GM12874 (cell line): ENCODE data around the gene F2RL3.

Source experiments
- CTCF ChIP-seq: IDR thresholded peaks from 2 replicates; pipeline ENCODE4 v1.5.1; 2011; ENCODE audit warnings: low read depth, mild to moderate bottlenecking, control low read depth, low read length, moderate library complexity; ENCODE audit not compliant: insufficient read depth

F2RL3 gene

GRCh38 chr19:16875584-16876555 lies 12.9 kb upstream of the F2RL3 start:
- TF ChIP-seq CTCF, result no peak

- no peak for TF ChIP-seq CTCF
These were observed 11.9 kb upstream of the F2RL3 start for GRCh38 chr19:16876904-16877361.

- TF ChIP-seq CTCF, result no peak
These were observed 11.2 kb upstream of the F2RL3 start for GRCh38 chr19:16877581-16877980.

GRCh38 chr19:16878181-16878965 lies 10.4 kb upstream of the F2RL3 start:
- no peak for TF ChIP-seq CTCF

GRCh38 chr19:16880884-16881554 lies 7.8 kb upstream of the F2RL3 start:
- no peak for TF ChIP-seq CTCF

GRCh38 chr19:16882146-16882545 lies 6.7 kb upstream of the F2RL3 start:
- no peak for TF ChIP-seq CTCF

- no peak for TF ChIP-seq CTCF
These were observed 5.3 kb upstream of the F2RL3 start for GRCh38 chr19:16883522-16883921.
